ENCODE results near the gene CDON. TPM values are rescaled to one million over a fixed set of nuclear protein-coding genes. Genes with fewer than 3 reads are reported as not detected.

The CDON gene
- total and polyA plus RNA-seq, 2 of the 13 experiments (the other 11 are each of a cell fraction or from before 2014, with no cell fraction given), result 9.6 to 12.8 TPM

- TF ChIP-seq PAXIP1 (CRISPR knock-in tag; conservative IDR thresholded peaks at IDR 0.05) (peak; percentile 73), NFE2L1 (CRISPR knock-in tag; IDR thresholded peaks at IDR 0.05; ENCODE audit: borderline replicate concordance) (no peak), SRSF1 (optimal IDR thresholded peaks at IDR 0.05; ENCODE audit: low read depth, low read length) (no peak), ZNF597 (CRISPR knock-in tag; IDR thresholded peaks at IDR 0.05) (no peak), ZNF557 (CRISPR knock-in tag; IDR thresholded peaks at IDR 0.05) (no peak), U2AF2 (IDR thresholded peaks at IDR 0.05; ENCODE audit: low read depth, low read length) (no peak), ZNF225 (CRISPR knock-in tag; IDR thresholded peaks at IDR 0.05) (no peak), ZNF850 (CRISPR knock-in tag; conservative IDR thresholded peaks at IDR 0.05) (no peak), ZNF724P (CRISPR knock-in tag; IDR thresholded peaks at IDR 0.05; ENCODE audit: borderline replicate concordance) (no peak; the same call in 1 of the 2 replicates), SMAD9 (CRISPR knock-in tag; IDR thresholded peaks at IDR 0.05) (no peak), DDIT3 (CRISPR knock-in tag; IDR thresholded peaks at IDR 0.05) (no peak), ZBTB8A (CRISPR knock-in tag; IDR thresholded peaks at IDR 0.05; ENCODE audit: borderline replicate concordance, low read depth) (no peak), PITX1 (CRISPR knock-in tag; IDR thresholded peaks at IDR 0.05) (no peak), ZFP1 (CRISPR knock-in tag; IDR thresholded peaks at IDR 0.05) (no peak), ZNF576 (CRISPR knock-in tag; IDR thresholded peaks at IDR 0.05) (no peak), ZNF709 (CRISPR knock-in tag; IDR thresholded peaks at IDR 0.05) (no peak; the same call in 1 of the 2 replicates), ZNF282 (IDR thresholded peaks at IDR 0.05; ENCODE audit: partially characterized antibody) (no peak), SP1 (IDR thresholded peaks at IDR 0.05) (0 out of 2 replicates have a peak, but pooled peaks have one; percentile 25), SP1 (CRISPR knock-in tag; IDR thresholded peaks at IDR 0.05) (peak; percentile 63), SP5 (CRISPR knock-in tag; IDR thresholded peaks at IDR 0.05; ENCODE audit: borderline replicate concordance, low read depth) (peak; percentile 73; the same call in 1 of the 2 replicates), TGIF2 (CRISPR knock-in tag; IDR thresholded peaks at IDR 0.05) (peak; percentile 43; the same call in 1 of the 2 replicates), NCOA5 (CRISPR knock-in tag; IDR thresholded peaks at IDR 0.05) (no peak), ARID2 (CRISPR knock-in tag; IDR thresholded peaks at IDR 0.05; ENCODE audit: borderline replicate concordance) (no peak), KAT7 (CRISPR knock-in tag; IDR thresholded peaks at IDR 0.05; ENCODE audit: borderline replicate concordance) (no peak), YEATS2 (CRISPR knock-in tag; IDR thresholded peaks at IDR 0.05; ENCODE audit: borderline replicate concordance) (peak; percentile 75), POGZ (CRISPR knock-in tag; IDR thresholded peaks at IDR 0.05) (0 out of 2 replicates have a peak, but pooled peaks have one; percentile 13), ZNF570 (CRISPR knock-in tag; IDR thresholded peaks at IDR 0.05; ENCODE audit: borderline replicate concordance) (no peak), DMAP1 (CRISPR knock-in tag; IDR thresholded peaks at IDR 0.05) (peak; percentile 72; the same call in 1 of the 2 replicates)
Measured at GRCh38 chr11:126062679-126063506, at the start of gene CDON (continued).

Data from HepG2 (cell line).